Thyroid gland (tissue), 4 donors: Measurements from ENCODE around the gene BRAP.

Experiments
- CTCF ChIP-seq, 6 experiments: fragments of 200-600 bp in 3 of 6; fragments of 450-650 bp in 3 of 6; sonication (generic) in 3 of 6; IDR thresholded peaks; one replicate each; pipeline ENCODE4 v1.5.1; 2016 to 2019; ENCODE audit warnings: antibody characterized with exemption in 6 of 6, mild to moderate bottlenecking in 2 of 6, inconsistent platforms in 1 of 6, moderate library complexity in 1 of 6
- POLR2A ChIP-seq, 2 donors: fragments of 450-650 bp; IDR thresholded peaks; one replicate each; pipeline ENCODE4 v1.6.1; 2017; ENCODE audit warnings: antibody characterized with exemption in 2 of 2, mild to moderate bottlenecking in 2 of 2, moderate library complexity in 1 of 2

- no peak for TF ChIP-seq CTCF (IDR thresholded peaks at IDR 0.05)
- TF ChIP-seq POLR2A (IDR thresholded peaks at IDR 0.05): no peak
Measured at GRCh38 chr12:111687952-111688351, 2.2 kb upstream of the BRAP start.
